Dermis blood vessel endothelial cell (primary cell): Measurements from ENCODE around the gene UBQLN2. TPM values are rescaled to one million over a fixed set of nuclear protein-coding genes. Genes with fewer than 3 reads are reported as not detected.

ENCODE experiments used
- total RNA-seq: library from RNA; depleted of rRNA; stranded (reverse); fragments of >200 nt; gene quantifications from 2 replicates; pipeline ENCODE4 v1.2.3, GENCODE V29; 2014

The UBQLN2 gene
- total RNA-seq, 1 donor from 2014 or later: 5.8 TPM

Other genes starting within 250 kb of the UBQLN2 start
- 5.3 and 6.2 TPM in 2 replicates for gene NBDY, start 165.6 kb downstream of the UBQLN2 start, total RNA-seq